Mesothelial cell of epicardium (in vitro differentiated cells): ENCODE results near the gene LRRK2. TPM values are rescaled to one million over a fixed set of nuclear protein-coding genes. Genes with fewer than 3 reads are reported as not detected.
"Not testable (repeated sequence)": the region's sequence is repeated elsewhere in the genome, so short reads cannot be mapped to it uniquely, and the experiment has no call there.

Source experiments
- DNase-seq, 2 experiments: peaks; one replicate each; pipeline ENCODE4 v3.0.0; 2021; ENCODE audit warnings: low spot score in 2 of 2; ENCODE audit not compliant: unreplicated experiment in 2 of 2
- H3K27ac Mint-ChIP-seq: 2 replicates; pipeline ENCODE4 v1.8.0; 2021; ENCODE audit warnings: mixed read lengths
- H3K27me3 Mint-ChIP-seq: 2 replicates; pipeline ENCODE4 v1.8.0; 2021; ENCODE audit warnings: low read depth, mixed read lengths
- H3K36me3 Mint-ChIP-seq: 2 replicates; pipeline ENCODE4 v1.8.0; 2021; ENCODE audit warnings: mixed read lengths
- H3K4me1 Mint-ChIP-seq: 2 replicates; pipeline ENCODE4 v1.8.0; 2021; ENCODE audit warnings: mixed read lengths
- H3K4me3 Mint-ChIP-seq: 2 replicates; pipeline ENCODE4 v1.8.0; 2021; ENCODE audit warnings: mild to moderate bottlenecking, moderate library complexity, mixed read lengths
- H3K9me3 Mint-ChIP-seq: 2 replicates; pipeline ENCODE4 v1.8.0; 2021; ENCODE audit warnings: mixed read lengths
- CTCF ChIP-seq: fragments of 200-600 bp; sonication (generic); IDR thresholded peaks from one replicate; pipeline ENCODE4 v1.5.0; 2021; ENCODE audit warnings: antibody characterized with exemption; ENCODE audit not compliant: unreplicated experiment
- total RNA-seq: library from RNA; stranded (reverse); gene quantifications from 3 replicates; pipeline ENCODE4 v1.2.1, GENCODE V29; 2021

LRRK2 gene
- total RNA-seq, 1 donor from 2014 or later: 1.6 TPM

GRCh38 chr12:40238979-40239378 lies 14.2 kb downstream of the LRRK2 start:
- no peak for DNase-seq
- peaks cover 5% of the 10 kb centered on the region for H3K4me1 Mint-ChIP-seq
- H3K27me3 Mint-ChIP-seq: no peaks in the 10 kb centered on the region
- TF ChIP-seq CTCF: no peak
- no peak overlapping the region for H3K27ac Mint-ChIP-seq
- no peaks in the 10 kb centered on the region for H3K9me3 Mint-ChIP-seq
- no peak overlapping the region for H3K4me3 Mint-ChIP-seq
- H3K36me3 Mint-ChIP-seq: no peaks in the 10 kb centered on the region

- H3K27me3 Mint-ChIP-seq: no peaks in the 10 kb centered on the region
Observed at GRCh38 chr12:40240779-40241178, 16.0 kb downstream of the LRRK2 start.

GRCh38 chr12:40241741-40242140 lies 16.9 kb downstream of the LRRK2 start:
- no peak overlapping the region for H3K4me3 Mint-ChIP-seq
- peaks cover 5% of the 10 kb centered on the region for H3K4me1 Mint-ChIP-seq
- no peak for DNase-seq
- no peaks in the 10 kb centered on the region for H3K27me3 Mint-ChIP-seq
- H3K27ac Mint-ChIP-seq: no peak overlapping the region
- no peak for TF ChIP-seq CTCF
- no peaks in the 10 kb centered on the region for H3K9me3 Mint-ChIP-seq
- no peaks in the 10 kb centered on the region for H3K36me3 Mint-ChIP-seq

More at GRCh38 chr12:40240779-40241178, 16.0 kb downstream of the LRRK2 start:
- H3K9me3 Mint-ChIP-seq: no peaks in the 10 kb centered on the region
- H3K36me3 Mint-ChIP-seq: no peaks in the 10 kb centered on the region
- no peak for TF ChIP-seq CTCF
- H3K4me3 Mint-ChIP-seq: no peak overlapping the region
- DNase-seq: no peak
- no peak overlapping the region for H3K27ac Mint-ChIP-seq
- peaks cover 5% of the 10 kb centered on the region for H3K4me1 Mint-ChIP-seq

GRCh38 chr12:40244526-40245156 lies 19.8 kb downstream of the LRRK2 start:
- not testable (repeated sequence) for H3K27ac Mint-ChIP-seq, H3K27me3 Mint-ChIP-seq

GRCh38 chr12:40248034-40248433 lies 23.2 kb downstream of the LRRK2 start:
- Mint-ChIP-seq H3K9me3 (peaks cover 5% of the 10 kb centered on the region), H3K27ac (no peak overlapping the region), H3K4me3 (no peak overlapping the region), H3K4me1 (no peaks in the 10 kb centered on the region), H3K27me3 (no peaks in the 10 kb centered on the region), H3K36me3 (no peaks in the 10 kb centered on the region)
- no peak for TF ChIP-seq CTCF
- DNase-seq: no peak

More at GRCh38 chr12:40244526-40245156, 19.8 kb downstream of the LRRK2 start:
- H3K4me1 Mint-ChIP-seq, H3K9me3 Mint-ChIP-seq, H3K36me3 Mint-ChIP-seq, DNase-seq, H3K4me3 Mint-ChIP-seq: not testable (repeated sequence)

- TF ChIP-seq CTCF: no peak
- Mint-ChIP-seq H3K36me3 (no peaks in the 10 kb centered on the region), H3K9me3 (peaks cover 5% of the 10 kb centered on the region), H3K4me1 (no peaks in the 10 kb centered on the region), H3K4me3 (no peak overlapping the region), H3K27ac (no peak overlapping the region), H3K27me3 (no peaks in the 10 kb centered on the region)
- no peak for DNase-seq
Observed at GRCh38 chr12:40248585-40249297, 23.9 kb downstream of the LRRK2 start.

GRCh38 chr12:40250652-40251051 lies 25.9 kb downstream of the LRRK2 start:
- not testable (repeated sequence) for H3K4me3 Mint-ChIP-seq, DNase-seq, H3K36me3 Mint-ChIP-seq, H3K27ac Mint-ChIP-seq, H3K4me1 Mint-ChIP-seq, H3K9me3 Mint-ChIP-seq, H3K27me3 Mint-ChIP-seq
